Neuronal stem cell (in vitro differentiated cells): ENCODE measurements around the gene C3orf33.

Source experiments
- DNase-seq: peaks from one replicate; pipeline ENCODE4 v3.0.0-alpha.2; 2013; ENCODE audit warnings: low spot score
- H2AFZ ChIP-seq: one replicate; pipeline ENCODE4 v1.6.1; 2013; ENCODE audit warnings: mild to moderate bottlenecking, low read length, inconsistent platforms
- H2AK5ac ChIP-seq: 2 replicates; pipeline ENCODE4 v1.6.1; 2013; ENCODE audit warnings: low read depth, mild to moderate bottlenecking, inconsistent platforms, low read length, moderate library complexity, mixed read lengths
- H2BK120ac ChIP-seq: 2 replicates; pipeline ENCODE4 v1.6.1; 2013; ENCODE audit warnings: low read depth, mild to moderate bottlenecking, inconsistent platforms, low read length, moderate library complexity, mixed read lengths
- H2BK12ac ChIP-seq: one replicate; pipeline ENCODE4 v1.6.1; 2013; ENCODE audit warnings: low read length, inconsistent platforms
- H2BK15ac ChIP-seq: 2 replicates; pipeline ENCODE4 v1.6.1; 2013; ENCODE audit warnings: mild to moderate bottlenecking, low read length, inconsistent platforms, mixed read lengths
- H2BK5ac ChIP-seq: one replicate; pipeline ENCODE4 v1.6.1; 2013; ENCODE audit warnings: inconsistent platforms, mild to moderate bottlenecking, low read length, moderate library complexity
- H3K14ac ChIP-seq: one replicate; pipeline ENCODE4 v1.6.1; 2013; ENCODE audit warnings: low read length, inconsistent platforms
- H3K18ac ChIP-seq: 2 replicates; pipeline ENCODE4 v1.6.1; 2013; ENCODE audit warnings: low read length, inconsistent platforms
- H3K23ac ChIP-seq: 2 replicates; pipeline ENCODE4 v1.6.1; 2013; ENCODE audit warnings: low read depth, mild to moderate bottlenecking, mixed read lengths, low read length, inconsistent platforms; ENCODE audit not compliant: poor library complexity
- H3K27ac ChIP-seq: replicated peaks from 3 replicates; pipeline ENCODE4 v1.5.1; 2013; ENCODE audit warnings: low read length, inconsistent platforms
- H3K27me3 ChIP-seq, 3 experiments: 2 replicates each; pipeline ENCODE4 v1.6.1; 2013; ENCODE audit warnings: low read length in 3 of 3, mild to moderate bottlenecking in 2 of 3, inconsistent platforms in 1 of 3, low read depth in 1 of 3, mixed read lengths in 1 of 3, moderate library complexity in 1 of 3; ENCODE audit not compliant: control insufficient read depth in 3 of 3, insufficient read depth in 3 of 3
- H3K36me3 ChIP-seq, 2 donors: replicated peaks in 1 of 2; 2 replicates each; pipeline ENCODE4 v1.6.1; 2013; ENCODE audit warnings: low read length in 2 of 2; ENCODE audit not compliant: control insufficient read depth in 2 of 2, insufficient read depth in 2 of 2
- H3K4ac ChIP-seq: 2 replicates; pipeline ENCODE4 v1.6.1; 2013; ENCODE audit warnings: inconsistent platforms, mild to moderate bottlenecking, low read length, moderate library complexity
- H3K4me1 ChIP-seq, 2 donors: 1 replicate in 1 of 2; 2 replicates in 1 of 2; pipeline ENCODE4 v1.6.1; 2013; ENCODE audit warnings: low read length in 2 of 2, low read depth in 1 of 2; ENCODE audit not compliant: control insufficient read depth in 2 of 2, insufficient read depth in 1 of 2
- H3K4me2 ChIP-seq: one replicate; pipeline ENCODE4 v1.6.1; 2013; ENCODE audit warnings: mild to moderate bottlenecking, low read length, inconsistent platforms; ENCODE audit not compliant: insufficient read depth, poor library complexity, severe bottlenecking
- H3K4me3 ChIP-seq, 2 donors: 2 replicates each; pipeline ENCODE4 v1.5.1; 2013; ENCODE audit warnings: low read length in 2 of 2, mild to moderate bottlenecking in 2 of 2, inconsistent platforms in 1 of 2, moderate library complexity in 1 of 2
- H3K79me1 ChIP-seq: one replicate; pipeline ENCODE4 v1.6.1; 2013; ENCODE audit warnings: low read depth, mild to moderate bottlenecking, inconsistent platforms, low read length, moderate library complexity
- H3K9ac ChIP-seq: one replicate; pipeline ENCODE4 v1.6.1; 2013; ENCODE audit warnings: mild to moderate bottlenecking, low read depth, low read length, inconsistent platforms; ENCODE audit not compliant: poor library complexity
- H3K9me3 ChIP-seq, 2 donors: replicated peaks in 1 of 2; 2 replicates each; pipeline versions ENCODE3 to v1.6.1; 2013; ENCODE audit warnings: low read length in 2 of 2, mild to moderate bottlenecking in 2 of 2, inconsistent platforms in 1 of 2, low read depth in 1 of 2, mixed read lengths in 1 of 2, moderate library complexity in 1 of 2; ENCODE audit not compliant: control insufficient read depth in 2 of 2, insufficient read depth in 1 of 2
- H4K8ac ChIP-seq: one replicate; pipeline ENCODE4 v1.6.1; 2013; ENCODE audit warnings: low read depth, mild to moderate bottlenecking, inconsistent platforms, low read length, moderate library complexity
- H4K91ac ChIP-seq: one replicate; pipeline ENCODE4 v1.6.1; 2013; ENCODE audit warnings: low read length, low read depth, mild to moderate bottlenecking, inconsistent platforms; ENCODE audit not compliant: poor library complexity
- WGBS, 2 donors: extraction: QIAGEN DNeasy Blood & Tissue Kit; methylation state at CpG; one replicate each; pipeline ENCODE4 v1.1.7; 2013; ENCODE audit warnings: missing lambda C conversion rate in 2 of 2, mixed read lengths in 1 of 2; ENCODE audit not compliant: insufficient read length in 2 of 2, insufficient replicate concordance in 1 of 2; ENCODE audit errors: extremely low coverage in 2 of 2; 5-methylcytosine and 5-hydroxymethylcytosine counted together

Gene C3orf33

DNA sequence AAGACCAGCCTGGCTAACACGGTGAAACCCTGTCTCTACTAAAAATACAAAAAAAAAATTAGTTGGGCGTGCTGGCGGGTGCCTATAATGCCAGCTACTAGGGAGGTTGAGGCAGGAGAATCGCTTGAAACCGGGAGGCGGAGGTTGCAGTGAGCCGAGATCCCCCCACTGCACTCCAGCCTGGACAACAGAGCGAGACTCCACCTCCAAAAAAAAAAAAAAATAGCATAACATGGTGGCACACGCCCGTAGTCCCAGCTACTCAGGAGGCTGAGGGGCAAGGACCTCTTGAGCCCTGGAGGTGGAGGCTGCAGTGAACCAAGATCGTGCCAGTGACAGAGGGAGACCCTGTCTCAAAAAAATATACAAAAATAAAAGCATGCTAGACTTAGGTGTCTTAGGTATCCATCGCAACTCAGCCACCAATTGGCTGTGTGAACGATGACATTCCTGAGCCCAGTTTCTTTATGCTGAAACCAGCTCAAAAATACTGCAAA lies 67.5 kb downstream of the C3orf33 start:
- H3K4me1 ChIP-seq: peaks cover 8 to 22% of the 10 kb centered on the region in 2 donors
- no peak overlapping the region for H3K4me3 ChIP-seq
- H3K4me2 ChIP-seq: no peak overlapping the region
- no peak overlapping the region for H2AK5ac ChIP-seq
- H4K8ac ChIP-seq: no peak overlapping the region
- DNase-seq: no peak
- no peak overlapping the region for H3K18ac ChIP-seq
- H3K23ac ChIP-seq: no peak overlapping the region
- H3K9ac ChIP-seq: no peak overlapping the region
- H2BK15ac ChIP-seq: no peak overlapping the region
- WGBS, 2 donors: no CpG with 5 or more reads among the region's 13 CpGs
- no peak overlapping the region for H4K91ac ChIP-seq
- H2AFZ ChIP-seq: no peak overlapping the region
- H3K79me1 ChIP-seq: peaks cover 1% of the 10 kb centered on the region
- H2BK5ac ChIP-seq: no peak overlapping the region
- no peak overlapping the region for H2BK12ac ChIP-seq
- H3K36me3 ChIP-seq: peaks cover 0 to 28% of the 10 kb centered on the region in 2 donors
- H3K27me3 ChIP-seq: no peaks in the 10 kb centered on the region
- H3K9me3 ChIP-seq: peaks cover 0 to 4% of the 10 kb centered on the region in 2 donors
- H2BK120ac ChIP-seq: no peak overlapping the region
- H3K4ac ChIP-seq: no peak overlapping the region
- H3K27ac ChIP-seq: no peak overlapping the region
- H3K14ac ChIP-seq: no peak overlapping the region

DNA sequence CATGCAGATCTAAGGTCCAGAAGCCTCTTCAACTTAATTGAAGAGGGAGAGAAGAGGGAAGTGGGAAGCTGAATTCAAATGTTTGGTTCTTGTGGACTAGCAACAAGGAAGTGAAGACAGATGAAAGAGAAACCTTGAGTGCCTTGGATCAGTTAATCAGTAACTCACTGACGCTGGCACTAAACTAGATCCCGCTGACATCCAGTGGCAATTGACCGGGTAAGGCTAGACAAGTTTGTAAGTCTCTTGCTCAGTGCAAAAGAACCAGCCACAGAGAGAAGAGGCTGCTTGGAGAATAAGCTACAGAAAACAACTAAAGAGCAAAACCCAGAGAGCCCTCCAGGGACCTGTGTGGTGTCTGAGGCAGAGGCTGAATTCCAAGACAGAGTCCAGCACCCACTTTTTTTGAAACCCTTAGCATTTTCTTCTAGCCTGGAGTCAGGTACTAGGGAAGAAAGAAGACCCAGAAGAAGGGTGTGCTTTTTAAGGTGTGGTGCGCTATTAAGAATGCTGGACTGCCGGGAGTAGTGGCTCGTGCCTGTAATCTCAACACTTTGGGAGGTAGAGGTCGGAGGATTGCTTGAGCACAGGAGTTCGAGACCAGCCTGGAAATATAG lies 68.1 kb downstream of the C3orf33 start:
- H3K23ac ChIP-seq: no peak overlapping the region
- peaks cover 1% of the 10 kb centered on the region for H3K79me1 ChIP-seq
- no peak overlapping the region for H3K9ac ChIP-seq
- no peak for DNase-seq
- H3K27ac ChIP-seq: peak overlapping the region; percentile 4
- H2BK120ac ChIP-seq: no peak overlapping the region
- H2AFZ ChIP-seq: no peak overlapping the region
- no peak overlapping the region for H3K14ac ChIP-seq
- no peaks in the 10 kb centered on the region for H3K27me3 ChIP-seq
- H2BK5ac ChIP-seq: no peak overlapping the region
- no peak overlapping the region for H4K8ac ChIP-seq
- no peak overlapping the region for H2BK15ac ChIP-seq
- H3K18ac ChIP-seq: no peak overlapping the region
- no peak overlapping the region for H2BK12ac ChIP-seq
- peaks cover 0 to 28% of the 10 kb centered on the region in 2 donors for H3K36me3 ChIP-seq
- WGBS, 2 donors: no CpG with 5 or more reads among the region's 8 CpGs
- H3K4me2 ChIP-seq: no peak overlapping the region
- peaks cover 8 to 21% of the 10 kb centered on the region in 2 donors for H3K4me1 ChIP-seq
- no peak overlapping the region for H3K4ac ChIP-seq
- no peak overlapping the region for H2AK5ac ChIP-seq
- no peak overlapping the region for H4K91ac ChIP-seq
- H3K4me3 ChIP-seq: no peak overlapping the region
- H3K9me3 ChIP-seq: peaks cover 0 to 11% of the 10 kb centered on the region in 2 donors

DNA sequence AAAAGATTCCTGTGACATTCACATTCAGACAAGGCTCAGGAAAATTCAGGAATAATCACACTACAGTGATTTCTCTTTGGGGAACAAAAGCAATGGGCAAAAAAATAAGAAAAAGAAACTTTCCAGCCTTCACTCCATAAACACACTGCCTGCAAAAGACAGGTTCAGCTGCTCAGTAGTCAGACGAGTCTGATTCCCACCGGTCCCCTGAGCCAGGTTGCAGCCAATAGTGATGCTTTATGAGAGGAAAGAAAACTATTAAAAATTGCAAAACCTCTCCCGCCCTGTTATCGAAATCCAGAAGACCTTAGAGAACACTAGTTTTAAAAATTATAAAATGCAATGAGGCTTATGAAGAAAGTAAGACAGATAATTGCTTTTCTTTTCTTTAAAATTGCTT lies 69.7 kb downstream of the C3orf33 start:
- no peak for DNase-seq
- no peak overlapping the region for H4K8ac ChIP-seq
- H3K27ac ChIP-seq: no peak overlapping the region
- no peak overlapping the region for H3K18ac ChIP-seq
- H2BK12ac ChIP-seq: no peak overlapping the region
- no peak overlapping the region for H4K91ac ChIP-seq
- no peak overlapping the region for H3K9ac ChIP-seq
- no peak overlapping the region for H2AFZ ChIP-seq
- no peak overlapping the region for H3K14ac ChIP-seq
- no peak overlapping the region for H2BK5ac ChIP-seq
- no peak overlapping the region for H3K23ac ChIP-seq
- H3K36me3 ChIP-seq: peaks cover 0 to 40% of the 10 kb centered on the region in 2 donors
- no peak overlapping the region for H3K4me3 ChIP-seq
- H3K4me2 ChIP-seq: no peak overlapping the region
- no peak overlapping the region for H3K4ac ChIP-seq
- no CpG with 5 or more reads among the region's 4 CpGs for WGBS, 2 donors
- peaks cover 0 to 19% of the 10 kb centered on the region in 2 donors for H3K9me3 ChIP-seq
- H3K4me1 ChIP-seq: peaks cover 6 to 8% of the 10 kb centered on the region in 2 donors
- H2AK5ac ChIP-seq: no peak overlapping the region
- peaks cover 4% of the 10 kb centered on the region for H3K79me1 ChIP-seq
- H2BK15ac ChIP-seq: no peak overlapping the region
- H2BK120ac ChIP-seq: no peak overlapping the region
- no peaks in the 10 kb centered on the region for H3K27me3 ChIP-seq

DNA sequence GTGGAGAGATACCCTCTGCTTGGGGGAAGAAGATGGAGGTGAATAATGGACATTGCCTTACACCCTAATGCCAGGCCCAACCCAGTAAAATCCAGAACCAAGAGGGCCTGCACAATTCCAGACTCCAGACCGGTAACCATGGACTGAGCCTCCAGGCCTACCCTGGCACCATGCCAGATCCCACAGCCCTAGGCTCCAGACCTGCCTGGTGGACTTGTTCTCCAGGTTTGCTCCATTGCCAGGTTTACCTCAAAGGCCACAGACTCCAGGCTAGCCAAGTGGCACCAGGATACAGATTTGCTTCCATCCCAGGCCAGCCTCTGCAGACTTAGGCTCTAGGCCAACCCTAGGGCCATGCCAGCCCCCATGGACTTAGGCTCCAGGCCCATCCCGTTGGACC lies 75.2 kb downstream of the C3orf33 start:
- Histone ChIP-seq H3K4me3 (peak overlapping the region in 1 of 2 donors; percentile 33), H3K27ac (no peak overlapping the region), H3K4me2 (no peak overlapping the region), H3K9ac (no peak overlapping the region), H3K27me3 (no peaks in the 10 kb centered on the region), H3K23ac (peak overlapping the region; percentile 43), H4K8ac (no peak overlapping the region), H3K14ac (no peak overlapping the region), H2BK12ac (no peak overlapping the region), H4K91ac (no peak overlapping the region), H3K18ac (peak overlapping the region; percentile 52), H3K4me1 (no peaks in the 10 kb centered on the region), H3K79me1 (peaks cover 13% of the 10 kb centered on the region), H2AFZ (no peak overlapping the region), H3K9me3 (peaks cover 4 to 37% of the 10 kb centered on the region in 2 donors), H2AK5ac (no peak overlapping the region), H2BK120ac (no peak overlapping the region), H3K36me3 (peaks cover 0 to 68% of the 10 kb centered on the region in 2 donors), H3K4ac (no peak overlapping the region), H2BK15ac (no peak overlapping the region), H2BK5ac (no peak overlapping the region)
- no peak for DNase-seq
- WGBS, 2 donors: no CpG with 5 or more reads among the region's 2 CpGs
